Measurements from ENCODE around the gene ANKMY1. TPM values are rescaled to one million over a fixed set of nuclear protein-coding genes. Genes with fewer than 3 reads are reported as not detected.

The ANKMY1 gene
- polyA plus RNA-seq, 1 experiment = 2.9 TPM

GRCh38 chr2:240588006-240588655, 30.3 kb upstream of the ANKMY1 start:
- DNase-seq (ENCODE audit: low read depth, low spot score) = no peak
- H3K9me3 ChIP-seq (ENCODE audit: control insufficient read depth, insufficient read depth, low read length) = no peaks in the 10 kb centered on the region; the same call in 1 of the 2 replicates
- ChIA-PET POLR2A (interaction anchor here (0.5 kb wide), 1 partner anchor 368 kb away, joined by 3 read pairs; no protein-coding TSS in a partner anchor), CTCF (interaction anchor here (1.4 to 4.0 kb wide), 3 partner anchors 22 to 74 kb away, joined by 5 to 31 read pairs (median 22); no protein-coding TSS in a partner anchor)
- H3K27ac ChIP-seq (ENCODE audit: low read depth, low read length) = no peak overlapping the region
- peak overlapping the region; percentile 99 for H3K4me3 ChIP-seq (ENCODE audit: low read depth, low read length)
- no peak for TF ChIP-seq CTCF (IDR thresholded peaks at IDR 0.05; ENCODE audit: low read depth, low read length)
- no peaks in the 10 kb centered on the region for H3K27me3 ChIP-seq (ENCODE audit: control insufficient read depth, insufficient read depth, low read length)

- POLR2A ChIA-PET = interaction anchor here (0.9 to 2.9 kb wide), 6 partner anchors 11 to 253 kb away, joined by 3 to 22 read pairs (median 9); partner anchors contain the start of genes DUSP28 and RNPEPL1
- no peak for DNase-seq (ENCODE audit: low read depth, low spot score)
- H3K27me3 ChIP-seq (ENCODE audit: control insufficient read depth, insufficient read depth, low read length) = no peaks in the 10 kb centered on the region
- H3K27ac ChIP-seq (ENCODE audit: low read depth, low read length) = no peak overlapping the region
- CTCF ChIA-PET = interaction anchor here (3.3 to 4.0 kb wide), 2 partner anchors 21 to 73 kb away, joined by 22 to 31 read pairs; no protein-coding TSS in a partner anchor
- no peak for TF ChIP-seq CTCF (IDR thresholded peaks at IDR 0.05; ENCODE audit: low read depth, low read length)
- H3K4me3 ChIP-seq (ENCODE audit: low read depth, low read length) = peak overlapping the region; percentile 99
- H3K9me3 ChIP-seq (ENCODE audit: control insufficient read depth, insufficient read depth, low read length) = no peaks in the 10 kb centered on the region; the same call in 1 of the 2 replicates
Observed at GRCh38 chr2:240586919-240587800, 29.4 kb upstream of the ANKMY1 start.

- TF ChIP-seq CTCF (IDR thresholded peaks at IDR 0.05; ENCODE audit: low read depth, low read length) = no peak
- POLR2A ChIA-PET = interaction anchor here (0.5 to 2.9 kb wide), 9 partner anchors 10 to 451 kb away, joined by 3 to 22 read pairs (median 5); partner anchors contain the start of genes DUSP28 and RNPEPL1
- peak; percentile 78 for DNase-seq (ENCODE audit: low read depth, low spot score)
- Histone ChIP-seq H3K4me3 (ENCODE audit: low read depth, low read length) (peak within 1 kb of the TSS; percentile 99), H3K27me3 (ENCODE audit: control insufficient read depth, insufficient read depth, low read length) (no peaks in the 10 kb centered on the region), H3K27ac (ENCODE audit: low read depth, low read length) (peak within 1 kb of the TSS; percentile 78), H3K9me3 (ENCODE audit: control insufficient read depth, insufficient read depth, low read length) (no peaks in the 10 kb centered on the region; the same call in 1 of the 2 replicates)
- CTCF ChIA-PET = interaction anchor here (3.3 to 4.0 kb wide), 2 partner anchors 20 to 72 kb away, joined by 22 to 31 read pairs; no protein-coding TSS in a partner anchor
Observed at GRCh38 chr2:240586198-240586918, 28.6 kb upstream of the ANKMY1 start, which contains the start of gene CAPN10. Gene CAPN10, plus strand, starts transcription at chr2:240586734. Its CDS starts 178 bp downstream, at chr2:240586912.

GRCh38 chr2:240585681-240586197, 28.0 kb upstream of the ANKMY1 start:
- Histone ChIP-seq H3K4me3 (ENCODE audit: low read depth, low read length) (peak overlapping the region; percentile 99), H3K27ac (ENCODE audit: low read depth, low read length) (peak overlapping the region; percentile 78), H3K27me3 (ENCODE audit: control insufficient read depth, insufficient read depth, low read length) (no peaks in the 10 kb centered on the region), H3K9me3 (ENCODE audit: control insufficient read depth, insufficient read depth, low read length) (no peaks in the 10 kb centered on the region; the same call in 1 of the 2 replicates)
- TF ChIP-seq CTCF (IDR thresholded peaks at IDR 0.05; ENCODE audit: low read depth, low read length) = no peak
- ChIA-PET POLR2A (interaction anchor here (0.5 to 2.9 kb wide), 8 partner anchors 10 to 450 kb away, joined by 3 to 22 read pairs (median 4); partner anchors contain the start of genes DUSP28 and RNPEPL1), CTCF (interaction anchor here (3.3 to 4.0 kb wide), 2 partner anchors 20 to 71 kb away, joined by 22 to 31 read pairs; no protein-coding TSS in a partner anchor)
- no peak for DNase-seq (ENCODE audit: low read depth, low spot score)

All from AG04450 (cell line).